H1 (cell line): ENCODE results near the gene THADA. TPM values are rescaled to one million over a fixed set of nuclear protein-coding genes. Genes with fewer than 3 reads are reported as not detected.

Experiments
- CTCF ChIA-PET: fragments of 300-600 bp; sonication (Branson Sonifier 250); formaldehyde crosslinking; loops from one replicate; lab custom pipeline; 2021; ENCODE audit not compliant: partially characterized antibody; lab: Charles Lee
- POLR2A ChIA-PET: fragments of 300-600 bp; sonication (Branson Sonifier 250); formaldehyde crosslinking; loops from one replicate; lab custom pipeline; 2021; ENCODE audit warnings: inconsistent platforms; ENCODE audit not compliant: partially characterized antibody; lab: Charles Lee
- DNase-seq, 2 experiments: peaks; one replicate each; pipeline versions ENCODE4 v3.0.0 to v3.0.0-alpha.2; 2010 to 2022; ENCODE audit warnings: low spot score in 2 of 2, low read depth in 1 of 2, mixed read lengths in 1 of 2
- FAIRE-seq: peaks from 2 replicates; lab custom pipeline; 2011; peaks lifted over from hg19 to GRCh38; lab: Jason Lieb, UNC
- H2AFZ ChIP-seq: 2 replicates; pipeline ENCODE4 v1.8.1; 2012; ENCODE audit warnings: low read length, inconsistent platforms
- H2AK5ac ChIP-seq: 2 replicates; pipeline ENCODE4 v1.6.1; 2013; ENCODE audit warnings: low read depth, low read length
- H2BK120ac ChIP-seq: replicated peaks from 2 replicates; pipeline ENCODE3; 2013; ENCODE audit warnings: low read depth, low read length, inconsistent platforms
- H2BK12ac ChIP-seq: 2 replicates; pipeline ENCODE4 v1.6.1; 2013; ENCODE audit warnings: low read depth, low read length
- H2BK15ac ChIP-seq: 2 replicates; pipeline ENCODE4 v1.6.1; 2013; ENCODE audit warnings: low read length
- H2BK20ac ChIP-seq: 2 replicates; pipeline ENCODE4 v1.6.1; 2013; ENCODE audit warnings: low read length
- H2BK5ac ChIP-seq: 2 replicates; pipeline ENCODE4 v1.6.1; 2013; ENCODE audit warnings: low read depth, low read length
- H3K14ac ChIP-seq: 2 replicates; pipeline ENCODE4 v1.6.1; 2013; ENCODE audit warnings: inconsistent platforms; ENCODE audit not compliant: insufficient read length
- H3K18ac ChIP-seq: 2 replicates; pipeline ENCODE4 v1.6.1; 2013; ENCODE audit warnings: low read length; ENCODE audit errors: extremely low read depth
- H3K23ac ChIP-seq: 2 replicates; pipeline ENCODE4 v1.6.1; 2013; ENCODE audit warnings: inconsistent platforms; ENCODE audit not compliant: insufficient read length
- H3K23me2 ChIP-seq: 2 replicates; pipeline ENCODE4 v1.6.1; 2013; ENCODE audit warnings: low read depth, low read length
- H3K27ac ChIP-seq: 2 replicates; pipeline ENCODE4 v1.6.1; 2011; ENCODE audit warnings: low read depth, low read length, inconsistent platforms
- H3K27me3 ChIP-seq, 4 experiments: replicated peaks in 1 of 4; 1 replicate in 1 of 4; 2 replicates in 3 of 4; pipeline versions ENCODE4 v1.6.1 to v1.8.1; 2011 to 2013; ENCODE audit warnings: low read length in 3 of 4, mild to moderate bottlenecking in 3 of 4, inconsistent platforms in 2 of 4, mixed read lengths in 2 of 4, moderate library complexity in 1 of 4; ENCODE audit not compliant: control insufficient read depth in 3 of 4, insufficient read depth in 3 of 4; ENCODE audit errors: extremely low read depth in 1 of 4
- H3K36me3 ChIP-seq, 4 experiments: 2 replicates each; pipeline versions ENCODE4 v1.6.1 to v1.8.1; 2011 to 2013; ENCODE audit warnings: mild to moderate bottlenecking in 4 of 4, low read length in 3 of 4, moderate library complexity in 2 of 4, control low read depth in 1 of 4, inconsistent platforms in 1 of 4; ENCODE audit not compliant: insufficient read depth in 4 of 4, control insufficient read depth in 2 of 4
- H3K4ac ChIP-seq: replicated peaks from 2 replicates; pipeline ENCODE3; 2013; ENCODE audit warnings: low read length, low read depth, mixed read lengths, inconsistent platforms; ENCODE audit not compliant: insufficient read length
- H3K4me1 ChIP-seq, 4 experiments: replicated peaks in 1 of 4; 1 replicate in 1 of 4; 2 replicates in 3 of 4; pipeline versions ENCODE4 v1.6.1 to v1.8.1; 2011 to 2013; ENCODE audit warnings: low read length in 3 of 4, inconsistent platforms in 2 of 4, mixed read lengths in 1 of 4; ENCODE audit not compliant: insufficient read depth in 4 of 4, control insufficient read depth in 3 of 4
- H3K4me2 ChIP-seq, 2 experiments: 2 replicates each; pipeline versions ENCODE4 v1.6.1 to v1.8.1; 2011 to 2013; ENCODE audit warnings: low read depth in 2 of 2, low read length in 2 of 2, control low read depth in 1 of 2, inconsistent platforms in 1 of 2, mild to moderate bottlenecking in 1 of 2; ENCODE audit not compliant: insufficient read depth in 1 of 2
- H3K4me3 ChIP-seq, 4 experiments: fragments of 200-600, 300-600 bp in 1 of 4; sonication (generic), shearing (Covaris generic), sonication (Bioruptor Twin) in 1 of 4; 2 replicates each; pipeline versions ENCODE4 v1.5.1 to v1.8.1; 2011 to 2016; ENCODE audit warnings: low read length in 4 of 4, low read depth in 3 of 4, control low read depth in 2 of 4, inconsistent platforms in 2 of 4, mild to moderate bottlenecking in 2 of 4, mixed read lengths in 1 of 4, moderate library complexity in 1 of 4; ENCODE audit not compliant: insufficient read depth in 2 of 4; ENCODE audit errors: extremely low read depth in 1 of 4
- H3K56ac ChIP-seq: replicated peaks from 2 replicates; pipeline ENCODE3; 2013; ENCODE audit warnings: low read depth, mild to moderate bottlenecking, mixed read lengths, low read length, inconsistent platforms; ENCODE audit not compliant: insufficient read length
- H3K79me1 ChIP-seq: 2 replicates; pipeline ENCODE4 v1.6.1; 2013; ENCODE audit warnings: low read depth, low read length, control low read depth
- H3K79me2 ChIP-seq, 2 experiments: 2 replicates each; pipeline versions ENCODE4 v1.6.1 to v1.8.1; 2012 to 2013; ENCODE audit warnings: low read length in 2 of 2, mild to moderate bottlenecking in 2 of 2, inconsistent platforms in 1 of 2; ENCODE audit not compliant: insufficient read depth in 2 of 2, control insufficient read depth in 1 of 2
- H3K9ac ChIP-seq, 4 experiments: replicated peaks in 1 of 4; 1 replicate in 1 of 4; 2 replicates in 3 of 4; pipeline versions ENCODE4 v1.6.1 to v1.8.1; 2011 to 2013; ENCODE audit warnings: low read depth in 3 of 4, low read length in 3 of 4, control low read depth in 2 of 4, mild to moderate bottlenecking in 2 of 4, moderate library complexity in 2 of 4, inconsistent platforms in 1 of 4; ENCODE audit errors: extremely low read depth in 1 of 4
- H3K9me3 ChIP-seq, 2 experiments: 2 replicates each; pipeline versions ENCODE4 v1.6.1 to v1.8.1; 2012 to 2013; ENCODE audit warnings: mild to moderate bottlenecking in 2 of 2, moderate library complexity in 2 of 2, control low read depth in 1 of 2, inconsistent platforms in 1 of 2, low read depth in 1 of 2, low read length in 1 of 2, mixed read lengths in 1 of 2; ENCODE audit not compliant: insufficient read depth in 2 of 2
- H4K20me1 ChIP-seq, 2 experiments: replicated peaks in 1 of 2; 2 replicates each; pipeline versions ENCODE3 to v1.8.1; 2011 to 2013; ENCODE audit warnings: inconsistent platforms in 2 of 2, low read length in 2 of 2, mild to moderate bottlenecking in 1 of 2; ENCODE audit not compliant: insufficient read depth in 2 of 2, control insufficient read depth in 1 of 2
- H4K5ac ChIP-seq: 2 replicates; pipeline ENCODE4 v1.6.1; 2013; ENCODE audit warnings: low read length, low read depth, mixed read lengths, inconsistent platforms; ENCODE audit not compliant: insufficient read length
- H4K8ac ChIP-seq: 2 replicates; pipeline ENCODE4 v1.8.0; 2013; ENCODE audit warnings: mild to moderate bottlenecking, moderate library complexity, low read length, inconsistent platforms; ENCODE audit not compliant: insufficient read depth; ENCODE audit errors: extremely low read depth
- H4K91ac ChIP-seq: replicated peaks from 2 replicates; pipeline ENCODE3; 2013; ENCODE audit warnings: low read length, mixed read lengths, inconsistent platforms; ENCODE audit not compliant: insufficient read length
- BCL11A ChIP-seq, 2 experiments: IDR thresholded peaks; one replicate each; pipeline ENCODE4 v1.6.1; 2011; ENCODE audit warnings: low read depth in 2 of 2, low read length in 2 of 2, mild to moderate bottlenecking in 2 of 2
- EP300 ChIP-seq, 2 experiments: IDR thresholded peaks; 1 replicate in 1 of 2; 2 replicates in 1 of 2; pipeline ENCODE4 v1.6.1; 2011 to 2012; ENCODE audit warnings: low read depth in 2 of 2, low read length in 2 of 2, mild to moderate bottlenecking in 2 of 2, borderline replicate concordance in 1 of 2, inconsistent platforms in 1 of 2, moderate library complexity in 1 of 2
- GABPA ChIP-seq: IDR thresholded peaks from 2 replicates; pipeline ENCODE4 v1.6.1; 2011; ENCODE audit warnings: mild to moderate bottlenecking, low read length, moderate library complexity, borderline replicate concordance; ENCODE audit not compliant: insufficient read depth
- GTF2F1 ChIP-seq: IDR thresholded peaks from 2 replicates; pipeline ENCODE4 v1.6.1; 2012; ENCODE audit warnings: low read depth, low read length, improper control_type of control experiment, borderline replicate concordance
- JUN ChIP-seq: IDR thresholded peaks from 2 replicates; pipeline ENCODE4 v1.6.1; 2011; ENCODE audit warnings: low read depth, mild to moderate bottlenecking, improper control_type of control experiment, low read length
- MAX ChIP-seq: IDR thresholded peaks from 2 replicates; pipeline ENCODE4 v1.6.1; 2012; ENCODE audit warnings: inconsistent platforms
- NANOG ChIP-seq: IDR thresholded peaks from 2 replicates; pipeline ENCODE4 v1.6.1; 2011; ENCODE audit warnings: low read length, low read depth, mild to moderate bottlenecking, inconsistent platforms; ENCODE audit not compliant: insufficient read depth, poor library complexity, severe bottlenecking
- RAD21 ChIP-seq, 2 experiments: IDR thresholded peaks in 1 of 2; conservative IDR thresholded peaks in 1 of 2; 2 replicates each; pipeline ENCODE4 v1.6.1; 2011; ENCODE audit warnings: low read depth in 2 of 2, low read length in 2 of 2, improper control_type of control experiment in 1 of 2, inconsistent platforms in 1 of 2, mild to moderate bottlenecking in 1 of 2, moderate library complexity in 1 of 2
- SP1 ChIP-seq: IDR thresholded peaks from 2 replicates; pipeline ENCODE4 v1.6.1; 2011; ENCODE audit warnings: low read depth, low read length
- SRF ChIP-seq: IDR thresholded peaks from 2 replicates; pipeline ENCODE4 v1.6.1; 2011; ENCODE audit warnings: mild to moderate bottlenecking, low read depth, low read length, moderate library complexity
- USF2 ChIP-seq: IDR thresholded peaks from 2 replicates; pipeline ENCODE4 v1.6.1; 2011; ENCODE audit warnings: low read length, improper control_type of control experiment
- WGBS, 2 experiments: shearing (Covaris generic) in 1 of 2; methylation state at CpG; one replicate each; pipeline versions ENCODE4 v1.1.6 to v1.1.7; 2013 to 2015; ENCODE audit warnings: low lambda C conversion rate in 2 of 2, mixed read lengths in 2 of 2, inconsistent platforms in 1 of 2, low coverage in 1 of 2, missing lambda C conversion rate in 1 of 2; ENCODE audit not compliant: insufficient replicate concordance in 2 of 2, insufficient coverage in 1 of 2, insufficient read length in 1 of 2; ENCODE audit errors: extremely low coverage in 1 of 2, missing lambda C conversion rate in 1 of 2; 5-methylcytosine and 5-hydroxymethylcytosine counted together
- polyA plus RNA-seq, 7 experiments: library from polyadenylated mRNA; depleted of rRNA in 3 of 7; stranded (reverse) in 5 of 7; unstranded in 2 of 7; fragments of >200 nt in 5 of 7; fragments of 200-250 nt in 2 of 7; gene quantifications; 1 replicate in 5 of 7; 2 replicates in 1 of 7; 4 replicates in 1 of 7; pipeline versions ENCODE4 v1.2.1 to v1.2.3, GENCODE V29; 2011 to 2013; ENCODE audit warnings: missing spikeins in 2 of 7, mixed read lengths in 2 of 7
- total RNA-seq: library from RNA; stranded (reverse); fragmentation: NEBNext Ultra II Directional; extraction: Animal tissue kit (Norgen Biotek cat#: 25700); gene quantifications from 2 replicates; pipeline ENCODE4 v1.2.1, GENCODE V29; 2021

THADA gene
- total and polyA plus RNA-seq, 2 of the 8 experiments (the other 6 are each of a cell fraction or from before 2014, with no cell fraction given) = 22.4 to 26.8 TPM

GRCh38 chr2:43328832-43329231 lies 267.0 kb downstream of the THADA start:
- Histone ChIP-seq H3K4me2 (no peak overlapping the region), H3K23me2 (no peaks in the 10 kb centered on the region), H3K36me3 (no peaks in the 10 kb centered on the region), H2BK120ac (no peak overlapping the region), H3K4me1 (peaks cover 0 to 4% (median 2%) of the 10 kb centered on the region in 4 experiments), H3K18ac (no peak overlapping the region), H2AFZ (no peak overlapping the region), H3K79me2 (no peaks in the 10 kb centered on the region), H3K9me3 (no peaks in the 10 kb centered on the region), H3K9ac (no peak overlapping the region), H3K14ac (no peak overlapping the region), H3K4ac (no peak overlapping the region), H3K79me1 (no peaks in the 10 kb centered on the region), H4K91ac (no peak overlapping the region), H4K20me1 (no peaks in the 10 kb centered on the region), H3K4me3 (no peak overlapping the region), H3K27me3 (no peaks in the 10 kb centered on the region), H2BK20ac (no peak overlapping the region), H2AK5ac (no peak overlapping the region), H3K23ac (no peak overlapping the region), H4K5ac (no peak overlapping the region), H3K56ac (no peak overlapping the region), H2BK12ac (no peak overlapping the region), H2BK15ac (no peak overlapping the region), H4K8ac (no peak overlapping the region), H2BK5ac (no peak overlapping the region), H3K27ac (no peak overlapping the region)
- DNase-seq (no peak), FAIRE-seq (no peak)
- CTCF ChIA-PET = interaction anchor here (0.7 kb wide), 1 partner anchor 72 kb away, joined by 3 read pairs; no protein-coding TSS in a partner anchor
- POLR2A ChIA-PET = no interaction called here
- WGBS, 2 experiments = 85% methylated on average over 3 of the region's 3 CpGs; no CpG with 5 or more reads in 1 of the 2 experiments
- no peak for TF ChIP-seq MAX
- TF ChIP-seq GTF2F1 = no peak
- TF ChIP-seq EP300 (IDR thresholded peaks at IDR 0.05; ENCODE audit: borderline replicate concordance in 1 of 2, low read depth in 2 of 2, low read length in 2 of 2) = no peak
- TF ChIP-seq JUN = no peak
- no peak for TF ChIP-seq BCL11A (IDR thresholded peaks at IDR 0.05; ENCODE audit: low read depth in 2 of 2, low read length in 2 of 2)
- TF ChIP-seq NANOG = no peak
- TF ChIP-seq SP1 = no peak
- TF ChIP-seq SRF = no peak
- TF ChIP-seq RAD21 (IDR thresholded peaks at IDR 0.05 in 1 of 2, conservative IDR thresholded peaks at IDR 0.05 in 1 of 2; ENCODE audit: low read depth in 2 of 2, low read length in 2 of 2) = no peak
- TF ChIP-seq USF2 = no peak
- TF ChIP-seq GABPA = no peak
